BJ (cell line): ENCODE data around the gene F13A1. TPM values are rescaled to one million over a fixed set of nuclear protein-coding genes. Genes with fewer than 3 reads are reported as not detected.

Source experiments
- CTCF ChIA-PET: fragments of 350-600 bp; formaldehyde crosslinking; extraction: SDS; loops from one replicate; lab custom pipeline; 2021; ENCODE audit warnings: antibody characterized with exemption, inconsistent platforms; lab: Yijun Ruan, JAX
- POLR2A ChIA-PET: fragments of 300-600 bp; sonication (Branson Sonifier 250); formaldehyde crosslinking; extraction: SDS; loops from one replicate; lab custom pipeline; 2021; ENCODE audit warnings: antibody characterized with exemption; lab: Charles Lee
- DNase-seq: peaks from one replicate; pipeline ENCODE4 v3.0.0-alpha.2; 2011; ENCODE audit warnings: low read depth
- H3K27me3 ChIP-seq: 2 replicates; pipeline ENCODE4 v1.6.0; 2011; ENCODE audit warnings: low read length; ENCODE audit not compliant: control insufficient read depth, insufficient read depth
- H3K36me3 ChIP-seq: 2 replicates; pipeline ENCODE4 v1.5.1; 2011; ENCODE audit warnings: low read length; ENCODE audit not compliant: control insufficient read depth, insufficient read depth
- H3K4me3 ChIP-seq: 2 replicates; pipeline ENCODE4 v1.5.1; 2011; ENCODE audit warnings: low read depth, mild to moderate bottlenecking, control low read depth, low read length
- CTCF ChIP-seq: IDR thresholded peaks from 2 replicates; pipeline ENCODE4 v1.5.1; 2011; ENCODE audit warnings: low read depth, mild to moderate bottlenecking, control low read depth, inconsistent platforms, low read length, moderate library complexity; ENCODE audit not compliant: insufficient read depth
- polyA plus RNA-seq: library from polyadenylated mRNA; depleted of rRNA; stranded (reverse); fragments of >200 nt; gene quantifications from 2 replicates; pipeline ENCODE4 v1.2.3, GENCODE V29; 2011

Gene F13A1
- polyA plus RNA-seq, 1 experiment = not detected

- CTCF ChIA-PET = no interaction called here
- no peaks in the 10 kb centered on the region for H3K36me3 ChIP-seq
Observed at GRCh38 chr6:6285679-6286078, 34.8 kb downstream of the F13A1 start.

DNA sequence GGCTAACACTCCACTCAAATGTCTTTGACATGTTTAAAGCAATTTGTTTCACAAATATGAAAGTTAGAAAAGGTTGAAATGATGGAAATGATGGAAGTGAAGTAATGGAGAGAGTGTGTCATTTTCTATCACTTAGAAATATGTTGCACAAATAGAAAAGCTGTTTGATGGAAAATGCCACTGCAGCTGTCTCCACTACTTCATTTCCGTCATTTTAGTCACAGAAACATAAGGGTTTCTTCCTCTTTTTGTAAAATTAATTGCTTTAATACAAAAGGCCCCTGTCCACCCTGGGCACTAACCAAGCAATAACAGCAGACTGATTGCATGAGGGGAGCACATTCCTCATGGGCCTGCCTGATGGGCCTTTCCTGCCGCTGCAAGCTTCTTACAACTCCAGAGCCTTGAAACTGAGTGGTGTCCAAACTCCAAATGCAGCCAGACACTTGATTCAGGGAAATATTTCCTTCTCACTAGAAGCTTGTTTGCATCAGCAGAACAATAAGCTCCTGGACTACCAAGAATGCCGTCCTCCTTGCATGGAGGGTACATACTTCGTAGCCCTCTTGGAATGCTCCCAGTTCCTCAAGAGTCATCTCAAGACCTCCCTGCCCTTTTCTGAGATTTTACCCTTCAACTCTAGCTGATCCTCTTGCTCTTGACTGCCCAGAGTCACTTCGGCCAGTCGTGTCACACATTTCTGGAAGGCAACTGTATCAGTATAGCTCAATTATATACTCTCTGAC, 36.1 kb downstream of the F13A1 start:
- ChIA-PET CTCF (interaction anchor here (0.6 kb wide), 1 partner anchor 106 kb away, joined by 3 read pairs; no protein-coding TSS in a partner anchor), POLR2A (no interaction called here)
- Histone ChIP-seq H3K4me3 (no peak overlapping the region), H3K36me3 (no peaks in the 10 kb centered on the region), H3K27me3 (no peaks in the 10 kb centered on the region)
- TF ChIP-seq CTCF = no peak
- no peak for DNase-seq

More at GRCh38 chr6:6285679-6286078, 34.8 kb downstream of the F13A1 start:
- no peak for DNase-seq
- TF ChIP-seq CTCF = no peak
- POLR2A ChIA-PET = no interaction called here
- no peak overlapping the region for H3K4me3 ChIP-seq
- H3K27me3 ChIP-seq = no peaks in the 10 kb centered on the region

DNA sequence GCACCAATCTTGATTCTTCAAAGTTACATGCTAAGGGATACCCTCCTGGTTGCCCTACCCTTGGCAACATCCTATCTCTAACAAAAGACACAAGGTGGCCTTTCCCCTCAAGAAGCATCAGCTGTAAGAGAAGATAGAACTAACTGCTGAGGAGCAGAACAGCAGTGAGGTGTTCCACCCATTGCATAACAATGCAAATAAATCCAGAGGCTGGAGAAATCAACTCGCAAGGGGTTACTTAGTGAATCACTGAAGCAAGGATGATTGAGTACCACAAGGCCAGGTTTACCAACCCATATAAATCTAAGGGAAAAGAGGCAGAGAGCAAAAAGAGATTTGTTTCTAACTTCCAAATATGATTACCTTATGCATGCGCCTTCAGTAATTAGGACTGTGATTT, 36.7 kb downstream of the F13A1 start:
- Histone ChIP-seq H3K27me3 (no peaks in the 10 kb centered on the region), H3K36me3 (no peaks in the 10 kb centered on the region), H3K4me3 (no peak overlapping the region)
- ChIA-PET CTCF (no interaction called here), POLR2A (no interaction called here)
- no peak for TF ChIP-seq CTCF
- no peak for DNase-seq

DNA sequence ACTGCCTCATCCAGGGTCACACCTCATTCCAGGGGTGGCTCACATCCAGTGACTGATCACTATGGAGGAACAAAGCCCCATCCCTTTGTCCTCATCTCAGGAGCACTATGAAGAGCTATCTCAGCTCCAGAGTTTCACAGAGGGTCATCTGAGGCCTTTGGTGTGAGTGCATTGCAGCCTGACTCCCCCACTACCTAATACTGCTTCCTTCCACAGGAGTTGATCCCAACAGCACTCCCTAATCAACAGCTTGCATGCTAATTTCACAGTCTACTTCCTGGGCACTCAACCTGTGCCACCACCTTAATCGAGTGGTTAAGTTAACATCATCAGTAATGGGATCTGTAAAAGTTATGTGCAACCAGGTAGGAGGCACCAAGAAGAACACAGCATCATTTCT, 37.7 kb downstream of the F13A1 start:
- POLR2A ChIA-PET = no interaction called here
- TF ChIP-seq CTCF = no peak

DNA sequence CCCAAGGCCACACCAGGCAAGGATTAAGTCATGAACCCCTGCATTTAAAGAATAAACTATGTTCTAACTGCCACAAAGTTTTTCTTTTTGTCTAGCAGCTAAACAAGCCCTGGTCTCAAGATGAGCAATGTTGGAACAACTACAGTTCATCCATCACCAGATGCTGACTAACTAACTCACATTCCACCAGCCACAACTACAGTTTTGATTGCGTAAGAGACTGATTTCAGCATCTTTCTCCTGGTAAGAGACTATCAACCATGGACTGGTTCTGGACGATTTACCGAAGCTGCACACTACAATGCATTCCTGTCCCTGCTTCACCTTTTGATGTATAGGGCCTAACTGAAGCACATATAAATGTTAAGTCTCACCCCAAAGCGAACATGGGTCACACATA, 43.0 kb downstream of the F13A1 start:
- TF ChIP-seq CTCF = no peak
- no peak overlapping the region for H3K4me3 ChIP-seq
- no peaks in the 10 kb centered on the region for H3K27me3 ChIP-seq
- no peaks in the 10 kb centered on the region for H3K36me3 ChIP-seq
- POLR2A ChIA-PET = no interaction called here
- no peak for DNase-seq
- CTCF ChIA-PET = no interaction called here

More for the DNA sequence above, 37.7 kb downstream of the F13A1 start:
- no peak overlapping the region for H3K4me3 ChIP-seq
- H3K36me3 ChIP-seq = no peaks in the 10 kb centered on the region
- no peaks in the 10 kb centered on the region for H3K27me3 ChIP-seq
- DNase-seq = no peak
- CTCF ChIA-PET = no interaction called here
